Cerebellar cortex (tissue), 1 donor: Measurements from ENCODE around the gene PGS1.

Experiments
- DNase-seq: peaks from one replicate; pipeline ENCODE4 v3.0.0-alpha.2; 2015; ENCODE audit warnings: low spot score

The PGS1 gene

GRCh38 chr17:78346605-78347250 is 31.7 kb upstream of the PGS1 start:
- DNase-seq = no peak

- no peak for DNase-seq
These were observed 31.0 kb upstream of the PGS1 start for GRCh38 chr17:78347453-78347852.

DNA sequence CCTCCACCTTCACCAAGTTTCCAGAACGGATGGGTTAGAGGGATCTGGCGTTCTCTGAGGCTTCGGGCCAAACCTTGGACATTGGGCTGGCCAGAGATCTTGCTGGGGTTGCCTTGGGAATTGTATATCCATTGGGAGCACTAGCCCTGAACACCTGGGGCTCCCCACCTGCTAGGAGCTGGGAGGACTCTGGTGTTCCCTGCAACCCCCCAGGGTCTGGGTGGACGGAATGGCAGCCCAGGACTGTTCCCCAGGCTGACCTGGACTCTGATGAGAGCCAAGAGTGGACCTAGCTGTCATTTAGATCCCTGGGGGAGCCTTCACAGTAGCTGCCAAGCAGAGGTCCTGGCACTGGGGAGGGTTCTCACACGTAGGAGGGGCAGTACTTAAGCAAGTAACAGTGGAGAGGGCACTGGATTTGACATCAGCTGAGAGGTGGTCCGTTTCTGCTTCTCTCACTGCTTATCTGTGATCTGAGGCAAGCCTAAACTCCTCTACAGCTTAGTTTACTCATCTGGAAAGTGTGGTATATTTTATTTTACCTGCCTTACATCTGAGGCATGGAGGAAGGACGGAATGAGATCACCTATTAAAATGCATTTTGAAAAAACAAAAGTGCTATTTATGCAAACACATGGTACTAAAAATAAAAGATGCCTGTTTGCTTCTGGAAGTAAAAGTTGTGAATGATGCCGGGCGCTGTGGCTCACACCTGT is 30.2 kb upstream of the PGS1 start:
- no peak for DNase-seq

- no peak for DNase-seq
These were observed 28.4 kb upstream of the PGS1 start for GRCh38 chr17:78349891-78350642.

DNA sequence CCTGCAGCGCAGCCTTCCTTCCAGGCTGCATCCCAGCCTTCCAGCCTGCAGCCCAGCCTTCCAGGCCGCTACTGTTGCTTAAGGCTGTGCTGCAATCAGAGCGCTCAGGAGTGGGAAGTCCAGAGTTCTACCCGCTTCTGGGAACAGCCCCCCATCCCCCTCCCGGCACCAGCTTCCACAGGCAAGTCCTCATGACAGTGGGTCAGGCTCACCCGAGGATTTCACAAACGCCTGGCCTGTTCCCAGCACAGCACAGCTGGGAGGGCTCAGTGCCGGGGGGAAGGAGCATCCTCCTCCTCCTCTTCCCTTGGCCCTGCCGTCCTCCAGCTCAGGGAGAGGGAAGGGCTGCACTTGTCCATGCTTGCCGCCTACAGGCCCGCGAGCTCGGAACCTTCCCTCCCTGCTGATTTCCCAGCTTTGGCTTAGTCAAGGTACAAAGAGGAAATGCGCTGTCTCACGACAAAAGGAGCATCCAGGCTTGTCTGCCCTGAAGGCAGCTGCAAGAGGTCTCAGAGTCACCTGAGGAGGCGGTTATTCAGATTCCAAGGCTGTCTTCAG is 26.9 kb upstream of the PGS1 start:
- peak; percentile 77 for DNase-seq

GRCh38 chr17:78353834-78354233 is 24.6 kb upstream of the PGS1 start:
- no peak for DNase-seq

DNA sequence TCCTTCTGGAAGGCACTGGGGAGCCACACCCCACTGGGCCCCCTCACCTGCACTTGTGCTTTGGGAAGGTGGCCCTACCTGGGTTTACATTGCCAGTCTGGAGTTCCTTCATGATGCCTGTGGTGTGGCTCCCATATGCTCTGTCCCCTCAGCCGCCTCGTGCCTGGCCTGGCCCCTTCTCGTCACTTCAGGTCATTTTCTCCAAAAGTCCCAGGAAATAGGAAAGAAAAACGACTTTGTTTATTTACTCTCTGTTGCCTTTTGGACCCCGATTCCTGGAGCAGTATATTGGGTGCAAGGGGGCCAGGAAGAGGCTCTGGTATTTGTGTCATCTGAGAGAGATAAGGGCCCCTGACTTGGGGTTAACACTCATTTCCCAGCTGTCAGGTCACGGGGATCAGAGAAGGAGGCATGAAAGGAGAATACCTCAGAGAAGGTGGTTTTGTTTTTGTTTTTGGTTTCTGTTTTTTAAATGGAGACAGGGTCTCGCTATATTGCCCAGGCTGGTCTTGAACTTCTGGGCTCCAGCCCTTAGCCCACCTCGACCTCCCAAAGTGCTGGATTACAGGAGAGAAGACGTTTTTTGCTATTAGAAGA is 23.3 kb upstream of the PGS1 start:
- no peak for DNase-seq

GRCh38 chr17:78355701-78356100 is 22.7 kb upstream of the PGS1 start:
- DNase-seq = no peak

DNA sequence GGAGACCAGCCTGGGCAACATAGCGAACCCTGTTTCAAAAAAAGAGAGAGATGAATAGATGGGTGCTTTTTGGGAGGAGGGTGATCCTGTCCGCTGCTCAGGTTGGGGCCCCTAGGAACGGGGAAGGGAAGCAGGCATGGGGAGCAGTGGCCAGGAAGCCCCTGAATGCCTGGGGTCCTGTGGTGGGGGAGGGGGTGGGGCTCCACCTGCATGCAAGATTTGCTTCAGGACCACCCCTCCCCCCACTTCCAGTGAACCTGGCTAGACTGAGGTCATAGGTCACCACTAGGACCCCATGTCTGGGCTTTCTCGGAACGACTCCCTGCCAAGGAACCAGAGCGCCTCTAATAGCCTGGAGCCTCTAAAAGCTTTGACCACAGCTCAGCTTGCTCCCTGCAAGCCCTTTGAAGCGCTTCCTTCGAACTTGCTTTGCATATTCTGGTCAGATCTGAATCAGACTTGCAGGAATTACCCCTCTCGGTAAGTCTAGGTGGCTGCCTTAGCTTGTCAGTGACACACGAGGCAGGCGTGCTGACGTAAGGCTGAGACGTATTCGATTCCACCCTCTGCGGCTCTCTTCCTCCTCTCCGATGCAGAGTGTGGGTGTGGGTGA is 22.2 kb upstream of the PGS1 start:
- DNase-seq = peak; percentile 65

- DNase-seq = no peak
These were observed 21.3 kb upstream of the PGS1 start for GRCh38 chr17:78357177-78357586.

GRCh38 chr17:78357672-78358537 is 20.5 kb upstream of the PGS1 start:
- no peak for DNase-seq

GRCh38 chr17:78358538-78359320 is 19.7 kb upstream of the PGS1 start:
- DNase-seq = no peak

DNA sequence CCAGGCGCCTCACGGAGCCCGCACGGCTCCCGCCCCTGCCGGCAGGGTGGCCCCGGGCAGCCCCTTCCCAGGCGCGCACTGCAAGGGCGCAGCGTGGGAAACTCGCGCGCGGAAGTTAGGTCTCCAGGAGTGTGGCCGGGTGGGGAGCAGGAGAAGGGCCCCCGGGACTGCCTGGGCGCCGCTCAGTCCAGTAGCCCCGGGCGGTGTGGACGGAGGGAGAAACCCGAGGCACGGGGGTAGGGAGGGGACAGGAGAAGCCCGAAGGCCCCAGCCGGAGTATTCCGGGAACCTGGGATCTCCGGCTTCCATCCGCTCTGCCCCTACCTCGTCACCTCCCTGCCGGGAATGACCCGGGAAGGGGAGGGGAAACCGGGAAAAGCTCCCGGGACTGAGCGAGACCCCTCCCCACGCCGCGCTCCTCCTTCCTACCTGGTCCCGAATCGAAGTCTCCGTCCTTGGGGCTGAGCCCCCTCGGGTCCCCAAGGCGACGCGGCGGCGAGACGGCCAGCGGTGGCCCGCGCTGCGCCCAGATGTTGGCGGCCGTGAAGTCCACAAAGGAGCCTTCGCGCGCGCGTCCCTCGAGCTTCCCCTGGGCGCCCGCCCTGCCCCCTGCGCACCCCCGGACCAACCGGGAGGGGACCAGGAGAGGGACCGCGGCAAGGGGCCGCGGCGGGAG is 19.0 kb upstream of the PGS1 start:
- DNase-seq = no peak

DNA sequence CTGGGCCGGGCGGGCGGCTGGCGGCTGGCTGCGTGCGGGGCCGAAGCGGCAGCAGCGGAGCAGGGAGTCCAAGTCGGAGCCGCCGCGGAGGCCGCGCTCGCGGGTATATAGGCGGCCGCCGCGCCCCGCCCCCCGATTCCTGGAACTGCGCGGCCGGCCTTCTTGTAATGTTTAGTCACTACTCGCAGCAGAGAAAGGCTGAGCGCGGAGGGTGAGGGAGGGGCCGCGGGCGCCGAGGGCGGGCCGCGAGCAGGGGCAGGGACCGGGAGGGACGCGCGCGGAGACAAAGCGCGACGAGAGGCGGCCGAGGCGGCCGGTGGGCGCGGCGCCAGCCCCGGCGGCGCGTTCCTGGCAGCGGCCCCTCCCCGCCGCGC is 18.5 kb upstream of the PGS1 start, which contains the start of gene SOCS3:
Gene SOCS3 (minus strand): TSS at position 81 of the 374 bp plus-strand sequence. CDS start 982 bp downstream, outside the sequence.
- DNase-seq = peak; percentile 82

DNA sequence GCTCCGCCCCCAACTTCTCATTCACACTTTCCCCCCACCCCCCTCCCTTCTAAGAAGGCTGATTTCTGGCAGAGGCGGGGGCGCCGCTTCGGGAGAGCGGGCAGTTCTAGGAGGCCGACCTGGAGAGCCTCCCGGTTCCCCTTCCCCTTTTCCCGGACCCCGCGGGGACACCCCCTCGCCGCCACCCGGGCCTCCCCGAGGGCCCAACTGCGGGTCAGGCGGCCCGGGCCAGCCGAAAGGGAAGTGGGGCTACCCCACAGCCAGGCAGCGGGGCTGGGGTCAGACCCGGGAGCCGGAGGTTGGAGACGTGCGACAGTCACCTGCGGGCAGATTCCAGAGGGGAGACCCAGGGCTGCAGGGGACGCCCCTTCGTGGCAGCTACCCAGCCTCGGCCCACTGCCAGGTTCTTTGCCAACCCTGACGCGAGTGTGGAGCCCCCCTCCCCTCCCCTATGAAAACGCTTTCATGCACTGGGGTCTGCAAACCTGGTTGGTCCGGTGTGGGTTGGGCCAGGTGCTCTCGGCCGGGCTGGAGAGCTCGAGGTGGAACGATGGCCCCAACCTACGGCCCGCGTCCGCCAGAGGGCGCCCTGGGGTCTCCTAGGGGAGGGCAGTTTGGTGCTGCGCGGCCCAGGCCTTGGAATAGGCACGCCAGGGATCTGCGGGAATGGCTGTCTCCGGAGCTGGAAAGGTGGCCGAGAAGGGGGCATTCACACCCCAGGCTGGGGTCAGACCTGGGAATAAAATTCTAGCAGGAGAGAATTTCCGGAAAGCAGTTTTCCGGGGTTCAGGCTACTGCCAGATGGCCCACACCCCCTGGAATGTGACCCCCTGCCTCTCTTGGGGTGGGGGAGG is 17.9 kb upstream of the PGS1 start:
- peak; percentile 76 for DNase-seq

DNA sequence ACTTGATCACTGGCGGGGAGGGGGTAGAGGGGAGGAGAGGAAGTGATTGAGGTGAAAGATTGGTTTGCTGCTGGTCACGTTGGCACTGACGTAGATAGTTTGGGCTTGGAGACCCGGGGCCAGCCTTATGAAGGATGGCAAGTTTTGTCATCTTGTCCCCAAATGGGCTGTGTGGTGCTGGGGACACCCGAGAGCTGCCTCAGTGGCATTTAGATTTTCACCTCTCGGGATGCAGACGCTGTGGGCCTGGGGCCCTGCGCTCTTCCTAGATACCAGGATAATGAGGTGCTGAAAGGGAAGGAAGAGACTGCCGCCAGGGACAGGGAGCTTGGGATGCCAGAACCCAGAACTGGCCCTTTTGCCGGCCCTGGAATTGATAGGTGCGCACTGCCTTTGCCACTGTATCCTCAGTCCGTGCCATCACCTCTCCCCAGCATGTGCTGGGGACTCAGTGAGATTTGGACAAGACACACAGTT is 17.2 kb upstream of the PGS1 start:
- DNase-seq = no peak

GRCh38 chr17:78362232-78362631 is 16.2 kb upstream of the PGS1 start:
- no peak for DNase-seq

GRCh38 chr17:78362671-78363070 is 15.8 kb upstream of the PGS1 start:
- no peak for DNase-seq
